K562 (cell line): Measurements from ENCODE around the gene CHD5.

Experiments
- BCOR ChIP-seq: fragments of 450-650 bp; IDR thresholded peaks from 2 replicates; pipeline ENCODE4 v1.6.1; 2016
- CEBPB ChIP-seq: fragments of 450-650 bp; IDR thresholded peaks from 2 replicates; pipeline ENCODE4 v1.6.1; 2016; ENCODE audit warnings: missing genetic modification characterization, missing compliant biosample characterization
- COPS2 ChIP-seq: fragments of 450-650 bp; conservative IDR thresholded peaks from 2 replicates; pipeline ENCODE4 v1.6.1; 2016; ENCODE audit warnings: mild to moderate bottlenecking, moderate library complexity
- IRF1 ChIP-seq: sonication (generic); formaldehyde crosslinking; IDR thresholded peaks from 2 replicates; pipeline ENCODE4 v1.8.0; 2022; ENCODE audit warnings: missing genetic modification reagents, mild to moderate bottlenecking, borderline replicate concordance
- MAFG ChIP-seq: fragments of 450-650 bp; conservative IDR thresholded peaks from 2 replicates; pipeline ENCODE4 v1.6.1; 2016; ENCODE audit warnings: missing genetic modification characterization, missing compliant biosample characterization
- NFIC ChIP-seq: fragments of 450-650 bp; IDR thresholded peaks from 2 replicates; pipeline ENCODE4 v1.6.1; 2017; ENCODE audit warnings: mild to moderate bottlenecking, inconsistent platforms
- NR2C2 ChIP-seq, 2 experiments: fragments of 200-800 bp in 1 of 2; sonication (Bioruptor generic) in 1 of 2; sonication (generic) in 1 of 2; formaldehyde crosslinking in 1 of 2; IDR thresholded peaks; 2 replicates each; pipeline versions ENCODE4 v1.6.1 to v1.8.0; 2016 to 2022; ENCODE audit warnings: mild to moderate bottlenecking in 1 of 2, missing compliant biosample characterization in 1 of 2, missing genetic modification characterization in 1 of 2, missing genetic modification reagents in 1 of 2
- SMARCC2 ChIP-seq: fragments of 450-650 bp; IDR thresholded peaks from 2 replicates; pipeline ENCODE4 v1.6.1; 2017; ENCODE audit warnings: antibody characterized with exemption, moderate library complexity, mild to moderate bottlenecking, low read depth
- SP2 ChIP-seq: IDR thresholded peaks from 2 replicates; pipeline ENCODE4 v1.6.1; 2011; ENCODE audit warnings: mild to moderate bottlenecking, low read depth, low read length, moderate library complexity; ENCODE audit not compliant: poor library complexity, severe bottlenecking; ENCODE audit errors: extremely low read depth
- SPI1 ChIP-seq: IDR thresholded peaks from 2 replicates; pipeline ENCODE4 v1.6.1; 2011; ENCODE audit warnings: low read depth, low read length, control low read depth, borderline replicate concordance
- ZBTB5 ChIP-seq: fragments of 450-650 bp; IDR thresholded peaks from 2 replicates; pipeline ENCODE4 v1.6.1; 2017; ENCODE audit warnings: antibody characterized with exemption
- ZNF175 ChIP-seq: fragments of 200-800 bp; sonication (Bioruptor generic); IDR thresholded peaks from 2 replicates; pipeline ENCODE4 v1.6.1; 2016; ENCODE audit warnings: low read depth, mild to moderate bottlenecking, missing genetic modification characterization, missing compliant biosample characterization
- ZNF436 ChIP-seq: fragments of 250-450, 450-650 bp; sonication (Bioruptor Pico); formaldehyde crosslinking; IDR thresholded peaks from 2 replicates; pipeline ENCODE4 v1.7.0; 2020; ENCODE audit warnings: mild to moderate bottlenecking

DNA sequence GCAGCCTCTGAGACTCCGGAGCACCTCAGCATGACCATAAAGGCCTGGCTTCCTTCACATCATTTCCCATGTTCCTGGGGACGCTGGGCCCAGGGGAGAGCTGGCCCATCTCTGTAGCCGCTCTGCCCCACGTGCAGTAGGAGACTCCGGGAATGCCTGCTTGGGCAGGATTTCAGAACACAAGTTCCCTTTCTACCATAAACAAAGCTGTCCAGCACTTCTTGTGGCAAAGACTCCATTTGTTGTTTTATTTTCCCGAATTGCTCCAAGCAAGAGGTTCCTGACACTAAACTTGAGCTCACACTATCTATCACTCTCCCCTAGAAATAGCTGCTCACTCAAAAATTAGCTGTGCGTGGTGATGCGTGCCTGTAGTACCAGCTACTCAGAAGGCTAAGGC is 21.9 kb downstream of the CHD5 start:
- TF ChIP-seq SMARCC2 (no peak), IRF1 (CRISPR knock-in tag) (no peak), COPS2 (no peak), MAFG (tag) (no peak), ZNF436 (CRISPR knock-in tag) (no peak), SP2 (no peak), NR2C2 (CRISPR knock-in tag; IDR thresholded peaks at IDR 0.05) (no peak), NR2C2 (tag; IDR thresholded peaks at IDR 0.05) (no peak), NFIC (no peak), ZBTB5 (no peak), BCOR (no peak), CEBPB (tag) (no peak), SPI1 (no peak), ZNF175 (no peak)
